Right renal cortex interstitium (tissue), 3 donors: ENCODE results near the gene SMIM10. TPM values are rescaled to one million over a fixed set of nuclear protein-coding genes. Genes with fewer than 3 reads are reported as not detected.
"Not testable (repeated sequence)": the region's sequence is repeated elsewhere in the genome, so short reads cannot be mapped to it uniquely, and the experiment has no call there.

Experiments
- DNase-seq, 3 donors: peaks; one replicate each; pipeline ENCODE4 v3.0.0-alpha.2; 2013; ENCODE audit warnings: low read depth in 3 of 3, low spot score in 2 of 3
- polyA plus RNA-seq, 3 donors: library from polyadenylated mRNA; unstranded; fragments of 120-200 nt; gene quantifications; one replicate each; pipeline ENCODE4 v1.2.1, GENCODE V29; 2013; ENCODE audit not compliant: insufficient read length in 3 of 3

The SMIM10 gene
- polyA plus RNA-seq: 10 to 100 TPM in 2 of 3 donors, 1 to 10 TPM in 1; 9.8 to 11.5 (median 11.3) TPM

GRCh38 chrX:134990801-134991481 lies at the start of gene SMIM10:
TSS of gene SMIM10 (plus strand) at chrX:134990991. CDS start at chrX:134991096, 105 bp downstream.
- DNase-seq: no peak

DNA sequence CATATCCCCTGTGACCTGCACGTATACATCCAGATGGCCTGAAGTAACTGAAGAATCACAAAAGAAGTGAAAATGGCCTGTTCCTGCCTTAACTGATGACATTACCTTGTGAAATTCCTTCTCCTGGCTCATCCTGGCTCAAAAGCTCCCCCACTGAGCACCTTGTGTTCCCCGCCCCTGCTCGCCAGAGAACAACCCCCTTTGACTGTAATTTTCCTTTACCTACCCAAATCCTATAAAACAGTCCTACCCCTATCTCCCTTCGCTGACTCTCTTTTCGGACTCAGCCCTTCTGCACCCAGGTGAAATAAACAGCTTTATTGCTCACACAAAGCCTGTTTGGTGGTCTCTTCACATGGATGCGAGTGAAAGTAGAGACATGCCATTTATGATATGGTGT lies 44.4 kb upstream of the SMIM10 start:
- not testable (repeated sequence) for DNase-seq

- no peak for DNase-seq
Measured at GRCh38 chrX:134948333-134949241, 42.2 kb upstream of the SMIM10 start.

DNA sequence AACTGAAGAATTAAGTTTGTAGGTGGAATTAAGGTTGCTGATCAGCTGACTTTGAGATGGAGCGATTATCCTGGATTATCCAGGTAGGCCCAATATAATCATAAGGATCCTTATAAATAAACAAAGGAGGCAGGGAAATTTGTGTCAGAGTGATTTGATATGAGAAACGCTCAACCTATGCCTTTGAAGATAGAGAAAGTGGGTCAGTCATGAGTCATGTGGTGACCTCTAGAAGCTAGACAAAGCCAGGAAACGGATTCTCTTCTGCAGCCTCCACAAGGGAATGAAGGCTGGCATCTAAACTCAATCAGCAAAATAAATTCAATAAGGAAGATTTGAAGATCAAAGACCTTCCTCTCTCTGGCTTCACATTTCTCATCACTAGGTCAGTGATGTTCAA lies 41.5 kb upstream of the SMIM10 start:
- no peak for DNase-seq

DNA sequence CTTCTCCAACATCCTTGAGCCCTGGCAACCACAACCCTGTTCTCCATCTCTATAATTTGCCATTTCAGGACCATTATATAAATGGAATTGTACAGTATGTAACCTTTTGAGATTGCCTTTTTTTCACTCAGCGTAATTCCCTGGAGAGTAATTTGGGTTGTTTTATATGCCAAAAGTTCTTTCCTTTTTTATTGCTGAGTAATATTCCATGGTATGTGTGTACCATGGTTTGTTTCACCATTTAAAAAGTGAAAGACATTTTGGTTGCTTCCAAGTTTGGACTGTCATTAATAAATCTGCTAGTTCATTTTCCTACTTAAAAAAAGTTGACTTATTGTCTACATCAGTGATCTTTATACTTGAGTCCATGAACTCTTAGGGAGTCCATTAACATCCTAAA lies 33.0 kb upstream of the SMIM10 start:
- DNase-seq: no peak

DNA sequence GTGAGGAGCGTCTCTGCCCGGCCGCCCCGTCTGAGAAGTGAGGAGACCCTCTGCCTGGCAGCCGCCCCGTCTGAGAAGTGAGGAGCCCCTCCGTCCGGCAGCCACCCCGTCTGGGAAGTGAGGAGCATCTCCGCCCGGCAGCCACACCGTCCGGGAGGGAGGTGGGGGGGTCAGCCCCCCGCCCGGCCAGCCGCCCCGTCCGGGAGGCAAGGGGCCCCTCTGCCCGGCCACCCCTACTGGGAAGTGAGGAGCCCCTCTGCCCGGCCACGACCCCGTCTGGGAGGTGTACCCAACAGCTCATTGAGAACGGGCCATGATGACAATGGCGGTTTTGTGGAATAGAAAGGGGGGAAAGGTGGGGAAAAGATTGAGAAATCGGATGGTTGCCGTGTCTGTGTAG lies 30.4 kb upstream of the SMIM10 start:
- not testable (repeated sequence) for DNase-seq

GRCh38 chrX:134963041-134963440 lies 27.8 kb upstream of the SMIM10 start:
- DNase-seq: no peak

DNA sequence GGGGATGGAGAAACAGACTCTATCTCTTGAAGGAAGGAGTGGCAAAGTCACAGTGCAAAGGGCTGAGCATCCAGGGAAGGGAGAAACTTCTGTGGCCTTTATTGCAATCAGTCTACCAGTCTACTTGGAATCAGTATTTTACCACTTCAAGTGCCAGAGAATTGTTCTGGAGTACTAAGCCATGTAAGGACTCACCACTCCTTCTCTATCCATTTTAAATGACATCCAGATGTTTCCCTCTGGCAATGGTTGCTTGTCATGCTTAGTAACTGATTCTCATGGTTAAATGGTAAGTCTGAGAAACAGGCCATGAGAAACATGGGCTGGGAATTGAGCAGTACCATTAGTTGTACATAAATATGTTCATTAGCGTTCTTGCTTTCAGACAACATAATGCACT lies 21.1 kb upstream of the SMIM10 start:
- no peak for DNase-seq

- DNase-seq: no peak
Measured at GRCh38 chrX:134971926-134972325, 18.9 kb upstream of the SMIM10 start.

- no peak for DNase-seq
Measured at GRCh38 chrX:134975516-134975915, 15.3 kb upstream of the SMIM10 start.

DNA sequence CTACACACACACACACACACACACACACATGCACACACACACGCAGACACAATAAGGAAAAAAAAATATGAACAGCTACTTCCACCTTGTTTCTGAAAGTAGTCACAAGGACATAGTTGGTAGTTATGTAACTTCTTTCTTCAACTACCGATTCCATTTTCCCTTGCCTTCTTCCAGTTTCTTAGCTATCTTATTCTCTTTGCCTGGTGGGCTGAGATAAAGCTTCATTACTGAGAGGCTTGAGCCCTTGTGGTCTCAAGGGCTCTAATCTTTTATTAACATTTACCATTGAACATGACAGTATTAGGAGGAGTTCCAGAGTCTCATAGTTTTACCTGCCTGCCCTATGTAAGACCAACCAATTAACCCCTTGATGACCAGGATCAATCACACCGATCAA lies 8.9 kb upstream of the SMIM10 start:
- no peak for DNase-seq

DNA sequence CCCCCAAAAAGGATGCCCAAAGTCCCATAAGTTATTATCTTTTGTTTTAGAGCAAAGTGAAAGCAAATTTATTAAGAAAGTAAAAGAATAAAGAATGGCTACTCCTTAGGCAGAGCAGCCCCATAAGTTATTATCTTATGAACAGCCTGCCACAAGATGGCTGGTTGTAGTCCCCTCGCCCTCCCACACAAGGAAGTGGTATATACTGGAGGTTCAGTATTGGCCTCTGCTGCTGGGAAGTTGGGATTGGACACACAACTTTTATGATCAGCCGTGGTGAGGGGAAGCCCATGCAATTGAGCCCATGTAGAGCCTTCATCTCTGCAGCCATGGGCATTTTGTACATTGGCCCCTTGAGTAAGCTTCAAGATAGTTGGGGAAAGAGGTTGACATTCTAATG lies 8.0 kb upstream of the SMIM10 start:
- DNase-seq: no peak

GRCh38 chrX:134985479-134985878 lies 5.3 kb upstream of the SMIM10 start:
- no peak for DNase-seq

GRCh38 chrX:134990475-134990800 lies 353 bp upstream of the SMIM10 start:
- DNase-seq: no peak

DNA sequence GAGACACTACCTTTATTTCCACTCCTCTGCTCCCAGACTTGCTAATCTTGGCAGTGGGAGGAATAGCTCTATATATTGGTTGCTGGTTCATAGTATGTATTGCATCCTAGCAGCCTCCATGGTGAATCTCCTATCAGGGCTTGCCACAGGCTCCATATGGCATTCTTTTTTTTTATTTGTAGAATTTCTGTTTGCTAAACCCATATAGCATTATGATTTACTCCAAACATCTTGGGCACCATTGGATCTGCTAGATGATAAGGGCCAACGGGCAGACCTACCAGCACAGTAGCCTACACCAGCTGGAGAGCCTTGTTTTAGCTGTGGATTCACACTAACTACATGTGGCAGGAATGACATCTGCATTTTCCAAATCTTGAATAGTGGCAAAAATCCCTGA lies 6.9 kb downstream of the SMIM10 start:
- DNase-seq: no peak

DNA sequence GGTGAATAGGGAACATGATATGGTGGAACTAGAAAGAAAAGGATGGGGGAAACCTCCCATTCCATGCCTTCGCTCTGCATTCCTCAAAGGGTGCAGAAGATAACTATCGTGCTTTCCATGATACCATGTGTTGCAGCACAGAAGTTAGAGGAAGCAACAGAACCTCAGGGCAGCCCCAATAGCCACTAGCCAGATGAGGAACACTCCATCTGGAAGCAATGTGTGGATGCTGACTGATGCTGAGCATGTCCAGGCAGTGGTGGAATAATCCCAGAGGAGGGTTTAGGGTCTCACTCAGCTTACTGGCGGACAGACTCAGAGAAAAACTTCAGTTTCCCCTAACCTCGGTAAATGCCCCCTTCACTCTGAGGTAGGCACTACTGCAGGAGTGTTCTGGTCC lies 7.5 kb downstream of the SMIM10 start:
- no peak for DNase-seq

DNA sequence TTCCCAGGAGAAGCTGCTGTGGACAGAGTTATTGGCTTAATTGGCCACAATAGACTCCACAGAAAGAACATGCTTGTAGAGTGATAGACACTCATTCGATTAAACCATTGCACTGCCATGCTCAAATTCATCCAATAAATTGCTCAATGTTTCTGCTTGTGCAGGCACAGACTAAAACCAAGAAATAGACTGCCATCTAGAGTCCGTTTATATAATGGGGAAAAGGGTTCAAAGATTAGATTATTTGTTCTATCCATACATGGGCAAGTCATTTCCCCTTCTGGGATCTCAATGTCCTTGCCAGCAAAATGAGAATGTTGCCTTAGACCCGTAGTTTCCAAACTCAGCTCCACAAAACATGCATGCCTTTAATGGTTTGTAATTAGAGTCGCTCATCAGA lies 8.7 kb downstream of the SMIM10 start:
- no peak for DNase-seq

DNA sequence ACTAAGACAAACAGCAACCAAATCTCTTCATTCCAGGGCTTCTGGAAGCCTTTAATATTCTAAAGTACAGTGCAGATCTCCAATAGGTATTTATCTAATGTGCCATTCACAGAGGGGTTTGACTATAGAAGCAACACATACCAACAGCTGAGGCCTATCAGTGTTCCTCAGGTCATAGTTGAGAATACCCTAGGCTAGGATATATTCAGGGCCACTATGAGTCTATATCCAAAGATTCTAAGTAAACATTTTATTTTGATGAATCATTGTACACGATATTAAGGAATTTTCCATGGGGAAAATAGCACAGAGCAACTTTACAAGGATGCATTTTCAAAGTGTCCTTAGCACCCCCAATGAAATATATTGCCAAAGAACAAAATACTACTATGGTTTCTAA lies 9.7 kb downstream of the SMIM10 start:
- no peak for DNase-seq

- peak in 2 of 3 donors; percentile 78 to 82 for DNase-seq
Measured at GRCh38 chrX:135003876-135004623, 13.3 kb downstream of the SMIM10 start.

DNA sequence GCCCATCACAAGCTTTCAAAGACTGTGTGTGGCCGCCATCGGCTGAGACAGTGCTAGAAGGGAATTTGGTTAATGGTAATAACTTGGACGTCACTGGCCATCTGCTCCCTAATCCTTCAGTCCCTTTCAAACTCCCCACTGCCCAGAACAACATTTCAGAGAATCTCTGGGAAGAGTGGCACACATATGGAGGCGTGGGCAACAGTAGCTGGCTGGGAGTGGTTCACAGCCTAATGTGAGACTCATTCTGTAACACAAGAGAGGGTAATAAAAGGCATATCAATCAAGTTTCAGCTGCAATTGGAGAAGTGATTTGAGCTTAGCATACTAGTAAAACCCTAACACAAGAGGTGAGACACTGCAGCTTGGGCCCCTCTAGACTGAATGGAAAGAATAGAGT lies 15.4 kb downstream of the SMIM10 start:
- DNase-seq: no peak

- DNase-seq: no peak
Measured at GRCh38 chrX:135009057-135009610, 18.3 kb downstream of the SMIM10 start.
